HG02759 (cell line): ENCODE results near the gene POTEJ.
"Not testable (repeated sequence)": the region's sequence is repeated elsewhere in the genome, so short reads cannot be mapped to it uniquely, and the experiment has no call there.

Source experiments
- ATAC-seq: cut with Tn5 transposase; IDR thresholded peaks from one replicate; pipeline ENCODE4 v1.9.1; 2021; ENCODE audit warnings: mild to moderate bottlenecking, moderate library complexity; ENCODE audit not compliant: unreplicated experiment

Gene POTEJ

DNA sequence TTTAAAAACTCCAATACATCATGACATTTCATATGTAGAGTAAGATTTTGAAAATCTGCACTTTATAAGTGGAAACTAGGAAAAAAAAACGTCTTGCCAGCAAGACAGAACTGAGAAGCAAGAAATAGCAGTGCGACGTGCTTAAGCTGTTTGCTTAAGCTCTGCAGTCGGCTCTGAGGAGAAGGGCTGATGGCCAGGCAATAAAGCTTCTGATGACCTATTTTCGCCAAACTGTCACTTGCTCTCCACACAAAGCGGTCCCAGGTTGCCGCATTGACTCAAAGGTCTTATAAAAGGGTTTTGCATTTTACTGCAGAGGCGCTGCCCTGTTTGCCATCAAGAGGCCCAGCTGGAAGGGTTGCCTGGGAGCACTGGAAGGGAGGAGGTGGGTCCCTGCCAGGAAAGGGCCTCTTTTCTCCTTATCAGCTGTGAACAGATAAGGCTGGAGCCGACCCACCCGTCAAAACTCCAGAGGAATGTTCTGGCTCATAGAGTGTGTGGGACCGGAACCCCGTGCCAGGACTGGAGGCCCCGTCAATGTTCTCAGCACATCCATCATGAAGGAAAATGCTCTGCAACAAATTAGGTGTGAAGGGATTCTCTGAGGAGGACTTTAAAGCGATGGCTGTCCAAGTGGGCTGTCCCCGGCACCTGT, 9.5 kb upstream of the POTEJ start:
- not testable (repeated sequence) for ATAC-seq

DNA sequence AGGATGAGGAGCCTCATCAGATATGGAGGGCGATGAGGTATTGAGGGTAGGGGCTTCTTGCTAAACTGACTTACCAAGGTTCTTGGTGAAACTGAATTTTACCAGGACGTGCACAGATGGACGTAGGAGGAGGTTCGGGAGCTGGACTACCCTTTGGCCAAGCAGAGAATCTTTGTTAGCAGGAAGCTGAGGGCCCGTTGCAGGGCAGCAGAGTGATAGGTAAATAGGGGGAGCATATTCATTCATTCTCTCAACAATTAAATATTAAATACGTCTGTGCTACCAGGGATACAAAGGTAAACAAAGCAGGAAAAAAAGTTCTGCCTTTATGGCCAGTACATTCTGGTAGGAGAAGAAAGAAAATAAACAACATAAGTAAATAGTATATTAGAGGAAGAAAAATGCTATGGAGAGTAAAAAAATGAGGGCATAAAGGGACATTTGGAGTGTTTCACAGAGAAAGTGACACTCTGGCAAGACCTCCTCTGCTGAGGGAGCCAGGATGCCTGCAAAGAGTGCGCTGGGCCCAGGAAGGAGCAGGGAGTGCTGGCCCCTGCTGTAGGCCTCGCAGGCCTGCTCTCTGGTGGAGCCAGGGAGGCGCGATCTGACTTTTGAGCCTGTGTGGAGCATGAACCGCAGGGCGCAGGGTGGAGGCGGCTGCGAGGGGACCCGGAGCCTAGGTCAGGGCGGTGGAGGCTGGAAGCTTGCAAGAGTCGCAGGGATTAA, 2.8 kb upstream of the POTEJ start:
- ATAC-seq: not testable (repeated sequence)

GRCh38 chr2:130609002-130609920, 2.0 kb upstream of the POTEJ start:
- ATAC-seq: not testable (repeated sequence)

GRCh38 chr2:130610486-130610885, 754 bp upstream of the POTEJ start:
- ATAC-seq: not testable (repeated sequence)

DNA sequence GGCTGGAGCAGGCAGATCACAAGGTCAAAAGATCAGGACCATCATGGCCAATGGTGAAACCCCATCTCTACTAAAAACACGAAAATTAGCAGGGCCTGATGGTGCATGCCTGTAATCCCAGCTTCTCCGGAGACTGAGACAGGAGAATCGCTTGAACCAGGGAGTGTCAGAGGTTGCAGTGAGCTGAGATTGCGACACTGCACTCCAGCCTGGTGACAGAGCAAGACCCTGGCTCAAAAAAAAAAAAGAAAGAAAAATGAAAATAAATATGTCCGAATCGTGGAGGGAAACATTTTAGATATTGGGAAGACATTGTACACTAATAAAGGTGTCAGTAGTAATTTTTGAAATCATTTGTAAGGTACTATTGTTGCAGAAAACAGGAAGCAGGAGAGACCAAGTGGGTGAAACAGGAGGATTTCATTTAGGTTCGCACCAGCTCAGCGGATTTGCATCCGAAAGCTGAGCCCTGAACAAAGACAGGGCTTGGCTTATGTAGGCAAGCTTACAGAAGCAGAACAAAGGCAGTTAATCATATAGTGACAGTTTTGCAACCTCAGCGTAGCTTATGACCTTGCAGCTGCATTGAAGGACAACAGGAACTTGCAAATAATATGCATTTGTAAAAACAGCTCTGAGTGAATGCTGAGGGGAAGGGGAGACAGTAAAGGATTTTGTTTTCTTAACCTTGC, 17.7 kb downstream of the POTEJ start:
- ATAC-seq: not testable (repeated sequence)

- not testable (repeated sequence) for ATAC-seq
Measured at GRCh38 chr2:130638973-130639372, 27.7 kb downstream of the POTEJ start.

GRCh38 chr2:130641688-130642087, 30.4 kb downstream of the POTEJ start:
- ATAC-seq: not testable (repeated sequence)

DNA sequence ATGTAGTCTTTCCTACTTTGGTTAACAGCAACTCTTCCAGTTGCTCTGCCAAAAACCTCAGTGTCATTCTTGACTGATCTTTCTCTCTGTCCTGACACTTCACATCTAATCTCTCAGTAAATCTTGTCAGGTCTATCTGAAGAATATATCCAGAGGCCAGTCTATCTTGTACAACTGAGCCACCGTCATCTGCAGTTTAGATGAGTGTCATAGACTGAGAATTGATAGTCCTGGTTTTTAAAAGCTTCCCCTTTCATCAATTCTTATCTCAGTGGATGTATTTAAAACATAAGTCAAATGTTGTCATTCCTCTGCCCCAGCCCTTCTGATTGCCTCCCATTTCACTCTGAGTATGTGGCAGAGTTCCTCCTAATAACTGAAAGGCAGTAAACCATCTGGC, 38.0 kb downstream of the POTEJ start:
- ATAC-seq: not testable (repeated sequence)

GRCh38 chr2:130664506-130664905, 53.3 kb downstream of the POTEJ start:
- not testable (repeated sequence) for ATAC-seq

DNA sequence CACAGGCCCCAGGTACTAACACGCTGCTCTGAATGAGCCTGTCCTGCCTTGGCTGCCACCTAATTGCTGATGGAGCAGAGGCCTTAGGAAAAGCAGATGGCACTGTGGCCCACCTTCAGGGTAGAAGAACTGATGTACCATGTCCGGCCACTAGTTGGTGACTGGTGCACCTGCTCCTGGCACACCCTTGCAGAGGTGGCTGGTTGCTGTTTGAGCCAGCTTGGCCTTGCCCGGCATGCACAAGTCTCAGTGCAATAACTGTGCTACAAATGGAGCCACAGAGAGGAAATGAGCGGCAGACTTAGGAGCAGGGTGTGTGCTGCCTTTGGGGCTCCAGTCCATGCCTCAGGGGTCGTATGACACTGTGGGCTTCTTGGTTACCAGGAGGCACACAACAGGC, 54.4 kb downstream of the POTEJ start:
- not testable (repeated sequence) for ATAC-seq

DNA sequence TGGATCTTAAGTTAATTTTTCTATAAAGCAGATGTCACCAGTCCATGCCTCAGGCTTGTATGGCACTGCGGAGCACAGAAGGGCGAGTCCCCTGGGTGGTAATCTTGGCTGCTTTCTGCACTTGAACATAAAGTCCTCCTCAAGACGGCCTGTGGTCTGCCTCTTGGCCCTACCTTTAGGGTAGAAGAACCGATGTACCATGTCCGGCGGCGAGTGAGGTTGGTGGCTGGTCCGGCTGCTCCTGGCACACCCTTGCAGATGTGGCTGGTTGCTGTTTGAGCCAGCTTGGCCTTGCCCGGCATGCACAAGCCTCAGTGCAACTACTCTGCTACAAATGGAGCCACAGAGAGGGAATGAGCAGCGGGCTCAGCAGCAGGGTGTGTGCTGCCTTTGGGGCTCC, 56.3 kb downstream of the POTEJ start:
- ATAC-seq: not testable (repeated sequence)

DNA sequence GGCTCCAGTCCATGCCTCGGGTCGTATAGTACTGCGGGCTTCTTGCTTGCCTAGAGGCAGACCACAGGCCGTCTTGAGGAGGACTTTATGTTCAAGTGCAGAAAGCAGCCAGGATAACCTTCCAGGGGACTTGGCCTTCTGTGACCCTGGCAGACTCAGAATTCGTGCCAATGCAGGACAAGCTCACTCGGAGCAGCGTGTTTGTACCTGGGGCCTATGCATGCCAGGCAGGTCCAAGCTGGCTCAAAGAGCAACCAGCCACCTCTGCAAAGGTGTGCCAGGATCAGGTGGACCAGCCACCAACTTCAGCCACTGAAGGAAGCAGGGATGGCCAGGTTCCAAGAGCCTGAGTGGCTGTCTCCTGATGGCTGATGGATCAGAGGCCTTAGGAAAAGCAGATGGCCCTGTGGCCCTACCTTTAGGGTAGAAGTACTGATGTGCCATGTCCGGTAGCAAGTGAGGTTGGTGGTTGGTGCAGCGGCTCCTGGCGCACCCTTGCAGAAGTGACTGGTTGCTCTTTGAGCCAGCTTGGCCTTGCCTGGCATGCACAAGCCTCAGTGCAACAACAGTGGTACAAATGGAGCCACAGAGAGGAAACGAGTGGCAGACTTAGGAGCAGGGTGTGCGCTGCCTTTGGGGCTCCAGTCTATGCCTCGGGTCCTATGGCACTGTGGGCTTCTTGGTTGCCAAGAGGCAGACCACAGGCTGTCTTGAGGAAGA, 58.9 kb downstream of the POTEJ start:
- not testable (repeated sequence) for ATAC-seq

DNA sequence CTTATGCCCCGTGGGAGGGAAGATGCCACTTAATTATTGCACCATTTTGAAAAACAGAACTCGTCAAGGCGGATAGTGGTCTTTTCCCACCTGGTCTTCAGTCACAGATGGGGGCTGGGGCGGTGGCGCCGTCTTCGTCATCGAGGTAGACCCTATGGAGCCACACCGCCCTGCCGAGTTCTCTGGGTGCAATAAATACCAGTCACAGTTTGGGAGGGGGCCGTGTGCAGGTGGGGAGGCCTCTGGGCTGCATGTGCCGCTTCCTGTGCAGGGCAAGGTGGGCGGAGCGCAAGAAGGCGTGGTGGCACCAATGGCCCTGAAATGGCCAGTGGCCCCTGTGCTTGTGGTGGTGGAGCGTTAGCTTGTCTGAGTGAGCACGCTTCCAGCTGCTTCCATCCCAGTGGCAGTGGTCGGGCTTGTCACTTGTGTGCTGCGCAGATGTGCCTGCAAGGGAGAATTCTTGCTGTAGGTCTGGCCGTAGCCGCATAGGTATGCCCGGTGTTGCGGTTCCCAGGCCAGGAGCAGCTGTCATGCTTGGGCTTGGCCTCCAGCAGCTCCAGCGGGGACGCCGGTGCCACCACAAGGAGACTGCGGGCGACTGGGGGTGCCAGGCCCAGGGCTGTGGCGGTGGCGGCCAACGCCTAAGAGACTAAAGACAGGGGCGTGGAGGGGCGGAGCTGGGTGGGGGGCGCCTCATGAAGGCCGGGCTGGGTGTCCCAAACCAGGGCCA, 81.0 kb downstream of the POTEJ start:
- not testable (repeated sequence) for ATAC-seq

- not testable (repeated sequence) for ATAC-seq
Measured at GRCh38 chr2:130693474-130693873, 82.2 kb downstream of the POTEJ start.

- ATAC-seq: not testable (repeated sequence)
Measured at GRCh38 chr2:130703250-130703649, 92.0 kb downstream of the POTEJ start.
